Activated CD4-positive, alpha-beta T cell treated with anti-CD3 and anti-CD28 coated beads for 48 hours (primary cell): ENCODE data around the gene TRPM1.
A peak's percentile ranks its signal among the peaks of the same experiment; 100 is the strongest.

Experiments
- DNase-seq: peaks from one replicate; pipeline ENCODE4 v3.0.0-alpha.2; 2020

Gene TRPM1

GRCh38 chr15:30962079-30962478, 139.4 kb downstream of the TRPM1 start:
- no peak for DNase-seq

DNA sequence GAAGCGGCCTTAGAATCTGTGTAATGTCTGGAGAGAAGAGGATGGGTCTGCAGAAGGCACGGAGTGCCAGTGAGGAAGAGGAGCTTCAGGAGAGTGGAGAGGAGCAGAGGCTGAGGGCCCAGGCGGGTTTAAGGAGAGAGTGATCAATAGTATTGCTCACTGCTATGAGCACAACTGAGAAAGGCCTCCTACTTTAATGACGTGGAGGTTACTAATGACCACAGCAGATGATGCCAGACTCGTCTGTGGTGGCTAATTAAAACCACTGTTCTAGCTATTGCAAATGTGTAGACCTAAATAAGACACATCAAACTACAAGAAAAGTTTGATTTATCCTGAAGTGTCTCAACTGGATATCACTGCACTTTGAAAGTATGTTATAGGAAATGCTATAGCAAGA, 143.3 kb downstream of the TRPM1 start:
- no peak for DNase-seq

DNA sequence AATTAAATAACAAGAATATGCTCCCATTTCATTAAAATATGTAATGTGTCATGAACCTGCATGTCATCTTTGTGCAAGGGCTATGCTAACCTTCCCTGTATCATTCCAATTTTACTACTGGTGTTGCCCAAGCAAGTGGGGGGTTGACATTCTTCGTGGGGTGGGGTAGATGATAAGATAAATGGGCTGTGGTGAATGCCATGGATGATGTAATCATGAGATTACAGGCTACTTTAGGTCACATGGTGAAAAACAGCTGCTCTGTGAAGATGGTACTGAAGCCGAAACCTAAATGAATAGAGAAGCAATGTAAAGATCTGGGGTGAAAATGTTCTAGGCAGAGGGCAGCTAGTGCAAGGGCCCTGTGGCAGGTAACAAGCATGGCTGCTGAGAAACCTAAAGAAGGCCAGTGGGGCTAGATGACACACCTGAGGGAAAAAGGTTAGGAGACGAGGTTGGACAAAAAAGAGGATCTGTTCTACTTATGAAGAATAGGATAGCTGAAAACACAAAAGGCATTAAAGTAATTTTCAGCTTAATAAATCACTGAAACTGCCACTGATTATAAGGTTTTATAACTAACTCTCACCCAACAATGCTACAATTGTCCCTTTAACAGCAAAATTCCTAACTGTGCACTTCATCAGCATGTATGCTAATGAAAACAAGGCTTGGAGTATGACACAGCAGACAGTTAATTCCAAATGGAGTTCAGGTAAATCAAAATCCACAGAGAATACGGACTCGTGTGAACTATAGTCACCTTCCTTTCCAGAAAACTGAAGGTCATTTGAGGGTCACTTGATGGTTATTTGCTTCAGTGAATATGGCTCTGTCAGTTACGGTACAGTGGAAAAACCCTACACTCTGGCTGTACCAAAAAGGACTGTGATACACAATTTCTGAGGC, 145.1 kb downstream of the TRPM1 start:
- no peak for DNase-seq

GRCh38 chr15:30954674-30955073, 146.9 kb downstream of the TRPM1 start:
- no peak for DNase-seq

GRCh38 chr15:30953731-30954378, 147.7 kb downstream of the TRPM1 start:
- peak; percentile 35 for DNase-seq

DNA sequence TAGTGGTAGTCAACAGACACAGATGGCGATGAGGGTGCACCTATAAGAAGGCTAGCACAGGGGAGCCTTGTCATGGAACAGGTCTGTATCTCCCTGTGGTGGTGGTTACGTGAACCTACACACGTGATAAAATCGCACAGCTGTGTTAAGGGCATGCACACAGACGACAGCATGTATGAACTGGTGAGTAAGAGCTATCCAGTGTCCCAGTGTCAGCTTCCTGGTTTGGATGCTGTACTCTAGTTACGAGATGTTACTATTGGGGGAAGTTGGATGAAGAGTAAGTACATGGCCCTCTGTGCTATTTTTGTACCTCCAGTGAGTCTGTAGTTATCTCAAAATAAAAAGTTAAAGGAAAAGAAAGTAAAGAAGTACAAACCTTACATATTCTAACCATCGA, 148.3 kb downstream of the TRPM1 start:
- no peak for DNase-seq
